Cortex of kidney (tissue), 1 donor: ENCODE data around the gene FOXR1.
A peak's percentile ranks its signal among the peaks of the same experiment; 100 is the strongest.

Experiments
- DNase-seq: peaks from one replicate; lab custom pipeline; 2025; lab: John Stamatoyannopoulos, UW

Gene FOXR1

GRCh38 chr11:119026970-119027369, 55.4 kb downstream of the FOXR1 start:
- DNase-seq = no peak

GRCh38 chr11:119027561-119028345, 56.2 kb downstream of the FOXR1 start:
- DNase-seq = no peak

GRCh38 chr11:119028346-119029068, 56.9 kb downstream of the FOXR1 start:
- no peak for DNase-seq

GRCh38 chr11:119029069-119029339, 57.4 kb downstream of the FOXR1 start:
- DNase-seq = no peak

- no peak for DNase-seq
Measured at GRCh38 chr11:119029340-119030028, 57.9 kb downstream of the FOXR1 start.

- DNase-seq = no peak
Measured at GRCh38 chr11:119030029-119030328, 58.4 kb downstream of the FOXR1 start.

- DNase-seq = peak; percentile 57
Measured at GRCh38 chr11:119030329-119031047, 58.9 kb downstream of the FOXR1 start, which contains the start of gene SLC37A4. TSS of gene SLC37A4 (minus strand) at chr11:119030877.
